ENCODE measurements around the gene LRCH1.
A peak's percentile ranks its signal among the peaks of the same experiment; 100 is the strongest.

The LRCH1 gene

DNA sequence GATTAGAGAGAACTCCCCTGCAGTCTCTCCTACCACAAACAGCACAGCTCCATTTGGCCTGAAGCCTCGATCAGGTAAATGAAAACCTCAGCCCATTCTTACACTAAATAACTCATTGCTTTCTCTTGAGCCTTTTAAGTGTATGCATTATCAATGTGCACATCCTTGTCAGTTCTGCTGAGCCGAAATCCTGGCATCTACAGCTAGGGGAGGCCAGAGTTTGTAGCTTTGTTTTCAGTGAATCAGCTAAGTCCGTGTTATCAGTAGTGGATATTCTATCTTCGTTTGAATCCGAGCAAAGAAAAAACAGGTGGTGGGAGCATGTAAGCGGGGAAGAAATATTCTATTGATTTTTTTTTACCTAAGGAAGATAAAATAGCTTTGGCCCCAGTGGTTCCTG lies 159.6 kb downstream of the LRCH1 start:
- DNase-seq (ENCODE audit: low spot score) = no peak

GRCh38 chr13:46715363-46715762 lies 162.4 kb downstream of the LRCH1 start:
- no peak for DNase-seq (ENCODE audit: low spot score)

DNA sequence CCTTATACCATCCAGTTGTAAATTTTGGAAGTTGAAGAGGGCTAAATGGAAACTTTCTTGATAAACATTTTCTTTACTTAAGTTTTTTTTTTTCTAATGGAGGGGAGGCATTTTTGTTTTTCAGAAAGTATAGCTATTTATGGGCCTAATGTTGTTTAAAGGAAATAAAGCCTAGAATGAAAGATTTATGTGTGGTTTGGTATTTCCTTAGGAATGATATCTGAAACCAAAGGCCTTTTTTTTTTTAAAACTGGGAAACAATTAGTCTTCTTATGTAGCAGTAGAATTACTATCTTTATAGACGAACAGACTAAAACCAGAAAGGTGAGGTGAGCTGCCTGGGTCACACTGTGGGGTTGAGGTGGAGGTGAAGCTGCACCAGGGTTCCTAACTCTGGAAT lies 163.9 kb downstream of the LRCH1 start:
- no peak for DNase-seq (ENCODE audit: low spot score)

DNA sequence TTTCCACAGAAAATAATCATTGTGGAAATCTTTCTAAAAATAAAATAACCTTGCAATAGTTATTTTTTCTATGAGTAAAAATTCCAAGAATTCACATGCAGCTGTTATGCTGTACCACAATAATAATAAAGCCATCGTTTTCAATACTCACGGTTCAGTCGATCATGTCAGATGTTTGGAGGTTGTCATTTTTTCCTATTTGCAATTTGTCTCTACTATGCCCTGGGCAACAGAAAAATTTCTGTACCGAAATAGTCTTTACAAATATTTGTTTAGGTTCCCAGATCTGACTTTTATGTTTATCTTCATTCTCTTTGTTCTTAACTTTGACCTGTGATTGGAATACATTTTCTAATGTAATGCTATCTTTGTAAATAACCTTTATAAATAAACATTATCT lies 164.3 kb downstream of the LRCH1 start:
- no peak for DNase-seq (ENCODE audit: low spot score)

DNA sequence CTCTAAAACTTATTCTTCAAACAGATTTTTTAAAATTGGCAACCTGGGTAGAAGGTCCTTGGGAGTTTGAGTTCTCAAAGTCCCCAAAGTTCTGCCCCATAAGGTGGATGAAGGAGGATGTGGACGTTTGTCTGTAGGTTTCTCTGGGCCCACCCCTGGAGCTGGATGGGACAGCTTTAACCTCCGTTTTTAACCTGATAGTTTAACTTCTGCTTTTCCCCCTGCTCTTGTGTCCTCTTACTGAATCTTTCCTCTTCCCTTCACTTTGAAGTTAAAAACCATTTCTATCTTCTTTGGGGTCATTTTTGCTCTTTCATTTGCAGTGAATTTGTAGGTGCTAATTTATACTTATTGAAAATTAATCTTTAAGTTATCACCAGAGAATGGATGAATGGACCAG lies 164.9 kb downstream of the LRCH1 start:
- DNase-seq (ENCODE audit: low spot score) = no peak

- no peak for DNase-seq (ENCODE audit: low spot score)
Measured at GRCh38 chr13:46720189-46720588, 167.2 kb downstream of the LRCH1 start.

GRCh38 chr13:46721054-46721453 lies 168.1 kb downstream of the LRCH1 start:
- peak; percentile 20 for DNase-seq (ENCODE audit: low spot score)

GRCh38 chr13:46726347-46726746 lies 173.4 kb downstream of the LRCH1 start:
- no peak for DNase-seq (ENCODE audit: low spot score)

DNA sequence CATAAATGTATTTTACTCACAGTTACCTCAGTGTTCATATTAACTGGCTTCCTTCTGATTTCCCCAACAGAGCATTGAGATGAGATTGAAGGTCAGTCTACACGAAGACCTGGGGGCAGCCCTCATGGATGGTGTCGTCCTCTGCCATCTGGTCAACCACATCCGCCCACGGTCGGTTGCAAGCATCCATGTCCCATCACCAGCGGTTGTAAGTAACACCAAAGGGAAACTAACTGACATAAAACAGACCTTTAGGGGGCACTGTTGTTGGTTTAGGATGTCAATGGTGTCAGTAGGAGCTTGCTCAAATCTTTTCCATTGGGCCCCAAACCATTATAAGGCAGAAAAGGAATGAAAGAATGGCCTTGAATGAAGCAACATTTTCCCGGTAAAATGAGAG lies 175.8 kb downstream of the LRCH1 start:
- DNase-seq (ENCODE audit: low spot score) = peak; percentile 9

DNA sequence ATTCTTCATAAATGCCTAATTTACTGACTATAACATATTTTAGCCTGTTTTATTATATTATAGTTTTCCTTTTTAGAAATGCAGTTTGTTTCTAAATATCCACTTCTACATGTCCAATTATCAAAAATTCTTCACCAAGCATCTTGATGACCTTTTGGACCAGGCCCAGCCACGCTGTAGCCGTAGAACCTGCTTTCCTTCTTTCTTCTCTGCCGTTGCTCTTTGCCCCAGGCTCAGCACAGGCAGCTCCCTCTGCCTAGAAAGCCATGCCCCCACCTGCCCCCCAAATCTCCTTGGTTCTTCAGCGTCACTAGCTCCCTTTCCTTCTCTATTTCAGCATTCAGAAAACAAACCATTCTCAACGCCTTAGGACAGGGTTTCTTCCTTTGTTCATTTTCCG lies 178.6 kb downstream of the LRCH1 start:
- no peak for DNase-seq (ENCODE audit: low spot score)

DNA sequence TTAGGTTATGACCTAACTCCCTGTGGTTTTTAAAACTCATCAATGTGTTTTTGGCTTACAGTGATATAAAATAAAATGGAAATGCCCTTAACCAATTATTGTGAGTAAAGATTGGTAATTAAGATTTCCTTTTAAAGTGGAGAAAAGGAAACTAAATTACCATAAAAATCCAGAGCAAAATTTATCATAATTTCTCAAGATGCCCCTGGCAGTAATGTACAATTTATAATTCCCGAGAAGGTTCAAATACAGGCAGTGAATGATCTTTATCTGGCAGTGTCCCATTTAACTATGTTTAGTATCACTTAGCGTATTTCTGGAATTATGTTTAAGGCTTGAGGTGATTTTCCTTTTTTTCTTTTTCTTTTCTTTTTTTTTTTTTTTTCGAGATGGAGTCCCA lies 182.5 kb downstream of the LRCH1 start:
- no peak for DNase-seq (ENCODE audit: low spot score)

- DNase-seq (ENCODE audit: low spot score) = no peak
Measured at GRCh38 chr13:46736541-46737310, 183.8 kb downstream of the LRCH1 start.

DNA sequence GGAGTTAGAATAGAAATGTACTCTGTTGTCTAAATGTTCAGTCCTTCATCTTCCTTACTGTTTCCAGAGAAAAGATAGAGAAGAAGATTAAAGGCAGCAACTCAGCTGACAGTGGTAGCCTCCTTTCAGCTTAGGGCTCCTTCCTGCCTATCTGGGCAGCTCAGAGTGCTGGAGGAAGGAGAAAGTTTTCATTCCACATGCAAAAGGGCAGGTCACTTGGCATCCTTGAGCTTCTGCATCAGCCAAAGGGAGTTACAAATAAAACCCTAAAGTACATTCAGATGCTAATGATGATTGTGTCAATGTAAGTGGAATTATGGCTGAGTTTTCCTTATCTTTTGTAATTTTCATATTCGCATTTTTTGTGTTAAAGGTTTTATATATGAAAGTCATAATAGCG lies 185.1 kb downstream of the LRCH1 start:
- DNase-seq (ENCODE audit: low spot score) = no peak

- no peak for DNase-seq (ENCODE audit: low spot score)
Measured at GRCh38 chr13:46738766-46739165, 185.8 kb downstream of the LRCH1 start.

DNA sequence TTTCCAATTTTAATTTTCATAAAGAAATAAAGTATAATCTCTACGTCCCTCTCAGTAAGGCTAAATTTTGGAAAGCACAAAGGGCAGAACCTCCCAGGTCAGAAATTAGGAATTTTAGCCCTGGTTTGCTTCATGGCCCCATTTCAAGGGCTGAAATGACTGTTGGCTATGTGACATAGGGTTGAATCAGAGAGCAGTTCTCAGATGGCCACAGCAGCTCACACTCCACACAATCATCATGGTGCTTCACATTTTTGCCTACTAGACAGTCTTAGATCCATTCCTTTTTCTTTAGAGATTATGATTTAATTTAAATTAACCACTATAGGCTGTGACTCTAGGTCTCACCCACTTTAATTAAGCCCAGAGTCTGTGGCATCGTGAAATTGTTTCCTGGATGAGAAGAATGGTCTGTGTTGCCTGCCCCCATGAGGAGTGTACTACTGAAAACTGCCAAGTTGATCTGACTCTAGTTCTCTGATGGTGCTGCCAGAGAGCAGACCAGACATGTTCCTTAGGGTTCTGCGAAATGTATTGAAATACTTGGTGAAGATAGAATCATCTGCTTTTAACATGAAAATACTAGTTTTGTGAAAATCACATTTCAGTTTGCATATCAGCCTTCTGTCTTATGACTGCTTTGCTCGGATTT lies 186.6 kb downstream of the LRCH1 start:
- DNase-seq (ENCODE audit: low spot score) = no peak

GRCh38 chr13:46743191-46743590 lies 190.2 kb downstream of the LRCH1 start:
- no peak for DNase-seq (ENCODE audit: low spot score)

DNA sequence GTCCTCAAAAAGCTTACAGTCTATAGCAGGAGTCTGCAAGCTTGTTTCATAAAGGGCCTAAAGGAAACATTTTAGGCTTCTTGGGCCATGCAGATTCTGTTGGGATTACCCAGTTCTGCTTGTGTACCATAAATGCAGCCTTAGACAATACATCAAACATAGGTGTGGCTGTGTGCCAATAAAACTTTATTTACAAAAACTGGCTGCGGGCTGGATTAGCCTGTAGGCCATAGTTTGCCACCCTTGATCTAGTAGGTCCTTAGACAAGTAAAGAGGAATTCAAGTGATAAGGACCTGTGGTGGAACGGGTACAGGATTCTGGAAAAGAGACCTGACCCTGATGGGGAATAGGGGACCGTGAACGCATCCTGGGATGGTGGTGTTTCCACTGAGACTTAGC lies 192.1 kb downstream of the LRCH1 start:
- no peak for DNase-seq (ENCODE audit: low spot score)

GRCh38 chr13:46745706-46746105 lies 192.7 kb downstream of the LRCH1 start:
- no peak for DNase-seq (ENCODE audit: low spot score)

- DNase-seq (ENCODE audit: low spot score) = no peak
Measured at GRCh38 chr13:46747031-46747820, 194.3 kb downstream of the LRCH1 start.

GRCh38 chr13:46748300-46748699 lies 195.3 kb downstream of the LRCH1 start:
- no peak for DNase-seq (ENCODE audit: low spot score)

- DNase-seq (ENCODE audit: low spot score) = no peak
Measured at GRCh38 chr13:46749951-46750350, 197.0 kb downstream of the LRCH1 start.

DNA sequence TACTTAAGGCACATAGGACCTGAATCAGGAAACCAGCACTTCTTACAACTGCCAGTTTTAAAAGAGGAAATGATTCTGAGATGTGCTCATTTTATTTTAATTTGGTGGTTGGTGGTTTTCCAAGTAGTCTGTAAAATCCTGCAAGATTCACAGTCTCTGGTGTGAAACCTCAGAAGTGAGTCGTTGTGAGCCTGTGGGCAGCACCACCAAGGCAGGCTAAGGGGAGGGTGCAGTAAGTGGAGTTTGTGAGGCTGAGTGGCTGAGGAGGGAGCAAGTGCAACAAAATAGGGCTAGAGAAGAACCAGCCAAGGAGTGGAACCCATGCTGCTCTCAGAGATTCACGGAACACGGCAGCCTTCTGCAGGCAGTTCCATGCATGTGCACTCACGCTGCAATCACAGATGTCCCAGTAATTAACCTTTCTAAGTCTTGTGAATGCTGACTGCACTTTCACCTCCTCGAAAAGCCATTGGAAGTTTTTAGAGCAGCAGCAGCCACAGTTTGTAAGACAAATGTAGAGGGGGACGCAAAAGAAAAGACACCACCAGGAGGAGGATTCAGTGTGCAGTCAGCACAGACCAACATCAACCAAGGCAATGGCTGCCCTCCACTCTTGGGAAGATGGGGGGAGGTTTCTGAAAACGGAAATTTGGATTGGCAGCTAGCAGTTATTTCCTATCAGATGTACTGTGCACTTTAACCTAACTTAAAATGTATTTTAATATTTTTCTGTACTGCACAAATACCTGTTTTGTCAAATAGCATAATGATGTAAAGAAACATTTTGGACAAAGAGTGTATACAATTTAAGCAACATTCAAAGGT lies 199.1 kb downstream of the LRCH1 start:
- peak; percentile 48 for DNase-seq (ENCODE audit: low spot score)
